Neural progenitor cell (in vitro differentiated cells): ENCODE results near the gene DYSF.

Experiments
- CTCF ChIP-seq: fragments of 200-600 bp; sonication (generic); IDR thresholded peaks from 2 replicates; pipeline ENCODE4 v1.5.1; 2017; ENCODE audit warnings: antibody characterized with exemption, mild to moderate bottlenecking
- EZH2 ChIP-seq: fragments of 200-600 bp; sonication (generic); IDR thresholded peaks from 2 replicates; pipeline ENCODE4 v1.6.1; 2017; ENCODE audit warnings: antibody characterized with exemption, mild to moderate bottlenecking, moderate library complexity
- EZH2phosphoT487 ChIP-seq: fragments of 200-600 bp; sonication (generic); IDR thresholded peaks from 2 replicates; pipeline ENCODE4 v1.6.1; 2017; ENCODE audit warnings: antibody characterized with exemption

GRCh38 chr2:71601136-71602114 lies 148.1 kb downstream of the DYSF start:
- TF ChIP-seq CTCF (no peak), EZH2phosphoT487 (no peak), EZH2 (no peak)
